ENCODE results near the gene SH3RF1.

DNA sequence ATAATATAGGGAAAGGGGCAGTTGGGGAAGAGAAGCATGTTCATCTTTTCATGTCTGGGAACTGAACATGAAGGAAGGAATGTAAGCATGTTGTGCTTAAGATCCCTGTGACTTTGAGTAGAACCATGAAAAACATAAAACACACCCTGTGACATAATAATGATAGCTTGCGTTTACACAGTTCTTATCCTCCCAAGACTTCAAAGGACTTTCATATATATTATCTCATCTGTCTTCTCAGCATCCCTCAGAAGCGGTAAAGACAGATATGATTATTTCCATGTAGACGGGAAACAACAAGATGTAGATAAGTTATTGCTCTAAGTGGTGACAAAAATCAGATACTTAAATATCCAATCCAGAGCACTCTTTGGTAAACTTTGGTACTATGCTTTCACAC, 3.3 kb upstream of the SH3RF1 start:
- TF ChIP-seq, protein P1, sequence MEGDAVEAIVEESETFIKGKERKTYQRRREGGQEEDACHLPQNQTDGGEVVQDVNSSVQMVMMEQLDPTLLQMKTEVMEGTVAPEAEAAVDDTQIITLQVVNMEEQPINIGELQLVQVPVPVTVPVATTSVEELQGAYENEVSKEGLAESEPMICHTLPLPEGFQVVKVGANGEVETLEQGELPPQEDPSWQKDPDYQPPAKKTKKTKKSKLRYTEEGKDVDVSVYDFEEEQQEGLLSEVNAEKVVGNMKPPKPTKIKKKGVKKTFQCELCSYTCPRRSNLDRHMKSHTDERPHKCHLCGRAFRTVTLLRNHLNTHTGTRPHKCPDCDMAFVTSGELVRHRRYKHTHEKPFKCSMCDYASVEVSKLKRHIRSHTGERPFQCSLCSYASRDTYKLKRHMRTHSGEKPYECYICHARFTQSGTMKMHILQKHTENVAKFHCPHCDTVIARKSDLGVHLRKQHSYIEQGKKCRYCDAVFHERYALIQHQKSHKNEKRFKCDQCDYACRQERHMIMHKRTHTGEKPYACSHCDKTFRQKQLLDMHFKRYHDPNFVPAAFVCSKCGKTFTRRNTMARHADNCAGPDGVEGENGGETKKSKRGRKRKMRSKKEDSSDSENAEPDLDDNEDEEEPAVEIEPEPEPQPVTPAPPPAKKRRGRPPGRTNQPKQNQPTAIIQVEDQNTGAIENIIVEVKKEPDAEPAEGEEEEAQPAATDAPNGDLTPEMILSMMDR (IDR thresholded peaks at IDR 0.05), result no peak
- no peak for TF ChIP-seq POLR2A (IDR thresholded peaks at IDR 0.05; ENCODE audit: low read depth)

Data from esophagus muscularis mucosa (tissue), 3 donors.